T-helper 2 cell treated with Interferon-gamma antibody and Interleukin-4, amounts not matched to agents 5 μg/mL and 100 μg/mL, for 36 hours (primary cell): ENCODE measurements around the gene SLC18B1.
A peak's percentile ranks its signal among the peaks of the same experiment; 100 is the strongest.

ENCODE experiments used
- DNase-seq: peaks from one replicate; pipeline ENCODE4 v3.0.0; 2021; ENCODE audit warnings: low spot score
- H3K27ac Mint-ChIP-seq: one replicate; pipeline ENCODE4 v1.8.0; 2021; ENCODE audit warnings: mild to moderate bottlenecking, mixed read lengths
- H3K27me3 Mint-ChIP-seq: one replicate; pipeline ENCODE4 v1.8.0; 2021; ENCODE audit warnings: low read depth, mixed read lengths
- H3K36me3 Mint-ChIP-seq: one replicate; pipeline ENCODE4 v1.8.0; 2021; ENCODE audit warnings: low read depth, mixed read lengths
- H3K4me1 Mint-ChIP-seq: one replicate; pipeline ENCODE4 v1.8.0; 2021; ENCODE audit warnings: low read depth, mixed read lengths
- H3K4me3 Mint-ChIP-seq: one replicate; pipeline ENCODE4 v1.8.0; 2022; ENCODE audit warnings: mild to moderate bottlenecking, moderate library complexity, mixed read lengths
- H3K9me3 Mint-ChIP-seq: one replicate; pipeline ENCODE4 v1.8.0; 2021; ENCODE audit warnings: mixed read lengths

Gene SLC18B1

DNA sequence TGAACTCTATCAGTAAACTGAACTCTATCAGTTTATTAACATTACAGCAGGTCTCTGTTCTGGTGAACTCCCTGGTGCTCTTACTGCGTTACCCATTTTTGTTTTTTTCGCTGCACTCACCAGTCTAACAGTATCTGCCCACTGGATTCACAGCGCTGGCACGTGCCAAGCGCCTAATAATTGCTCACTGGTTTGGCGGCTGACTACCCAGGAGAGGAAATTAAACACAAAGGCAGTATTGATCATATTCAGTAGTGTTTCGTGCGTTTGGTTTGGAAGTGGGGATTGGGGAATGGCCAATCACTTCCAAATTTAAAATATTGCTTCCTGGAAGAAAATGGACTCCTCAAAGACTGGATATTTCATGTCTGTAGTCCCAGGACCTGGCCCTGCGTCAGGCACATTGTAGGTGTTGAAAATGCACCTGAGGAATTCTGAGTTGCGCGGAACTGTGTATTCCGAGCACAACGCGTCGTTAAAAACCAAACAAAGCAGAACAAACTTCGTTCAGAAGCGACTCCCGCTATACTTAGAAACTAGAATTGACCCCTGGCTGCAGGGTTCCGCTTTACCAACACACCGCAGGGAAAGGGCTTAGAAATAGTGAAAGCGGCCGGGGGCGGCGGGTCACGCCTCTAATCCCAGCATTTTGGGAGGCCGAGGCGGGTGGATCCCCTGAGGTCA lies 14.9 kb upstream of the SLC18B1 start:
- peak; percentile 35 for DNase-seq
- Mint-ChIP-seq H3K27me3 (peaks cover 20% of the 10 kb centered on the region), H3K9me3 (no peaks in the 10 kb centered on the region), H3K4me3 (peak overlapping the region; percentile 94), H3K36me3 (peaks cover 41% of the 10 kb centered on the region), H3K4me1 (peaks cover 16% of the 10 kb centered on the region), H3K27ac (peak overlapping the region; percentile 98)

DNA sequence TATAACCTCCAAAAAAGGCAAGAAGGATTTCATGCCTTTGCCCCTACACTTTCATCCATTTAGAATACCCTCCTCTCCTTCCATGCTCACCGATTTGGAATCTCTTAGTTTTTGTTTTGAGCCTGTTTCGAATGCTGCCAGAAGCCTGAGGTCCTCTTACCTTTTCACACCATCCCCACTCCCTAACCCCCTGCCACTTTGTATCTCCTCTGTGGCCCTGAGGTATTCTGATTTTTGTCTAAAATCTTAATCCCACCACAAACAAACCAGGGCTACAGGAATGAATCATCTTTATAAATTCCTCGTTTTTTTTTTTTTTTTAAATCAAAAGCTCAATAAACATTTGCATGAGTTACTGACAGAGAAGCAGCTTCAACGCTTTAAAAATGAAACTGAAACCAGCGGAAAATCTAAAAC lies 14.3 kb upstream of the SLC18B1 start:
- Mint-ChIP-seq H3K27ac (peak overlapping the region; percentile 98), H3K36me3 (peaks cover 35% of the 10 kb centered on the region), H3K9me3 (no peaks in the 10 kb centered on the region), H3K4me1 (peaks cover 16% of the 10 kb centered on the region), H3K27me3 (peaks cover 26% of the 10 kb centered on the region), H3K4me3 (peak overlapping the region; percentile 94)
- DNase-seq: no peak

DNA sequence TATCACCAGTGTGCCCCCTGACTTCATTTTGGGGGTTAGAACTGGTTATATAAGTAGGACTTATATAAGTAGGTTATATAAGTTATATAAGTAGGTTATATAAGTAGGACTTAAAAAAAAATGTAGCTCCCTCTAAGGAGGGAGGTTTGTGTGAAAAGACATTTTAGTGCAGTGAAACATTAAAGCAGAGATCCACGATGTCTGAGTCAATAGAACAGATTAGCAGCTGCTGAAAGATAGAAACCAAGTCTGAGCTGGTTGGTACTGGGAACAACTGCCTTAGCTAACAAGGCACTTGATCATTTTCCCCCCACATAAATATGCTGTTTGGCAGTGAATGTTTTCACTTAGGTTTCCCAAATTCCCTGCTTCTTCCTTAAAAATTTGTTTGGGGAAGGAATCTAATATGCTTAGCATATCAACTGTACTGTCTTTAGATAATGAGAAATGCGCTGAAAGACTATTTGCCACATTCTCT lies 13.9 kb upstream of the SLC18B1 start:
- Mint-ChIP-seq H3K27ac (peak overlapping the region; percentile 98), H3K4me3 (peak overlapping the region; percentile 94), H3K27me3 (peaks cover 30% of the 10 kb centered on the region), H3K9me3 (no peaks in the 10 kb centered on the region), H3K36me3 (peaks cover 31% of the 10 kb centered on the region), H3K4me1 (peaks cover 16% of the 10 kb centered on the region)
- DNase-seq: no peak

DNA sequence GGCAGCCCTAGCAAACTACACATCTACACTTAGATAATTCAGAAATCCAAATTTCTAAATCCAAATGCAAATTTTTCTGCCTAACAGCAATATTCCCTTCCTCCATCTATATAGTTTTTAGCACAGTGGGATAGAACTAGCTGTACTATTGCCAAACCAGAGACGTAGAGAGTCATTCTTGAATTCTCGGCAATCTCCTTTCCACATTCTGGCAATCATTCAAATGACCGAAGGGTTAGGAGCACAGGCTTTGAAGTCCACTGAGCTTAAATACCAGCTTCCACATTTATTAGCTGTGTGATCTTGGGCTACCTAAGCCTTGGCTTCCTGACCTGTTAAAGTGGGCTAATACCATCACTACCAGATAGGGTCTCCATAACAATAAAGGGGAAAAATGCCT lies 12.8 kb upstream of the SLC18B1 start:
- DNase-seq: no peak
- Mint-ChIP-seq H3K4me3 (no peak overlapping the region), H3K36me3 (peaks cover 20% of the 10 kb centered on the region), H3K9me3 (no peaks in the 10 kb centered on the region), H3K27ac (no peak overlapping the region), H3K27me3 (peaks cover 30% of the 10 kb centered on the region), H3K4me1 (peaks cover 10% of the 10 kb centered on the region)

DNA sequence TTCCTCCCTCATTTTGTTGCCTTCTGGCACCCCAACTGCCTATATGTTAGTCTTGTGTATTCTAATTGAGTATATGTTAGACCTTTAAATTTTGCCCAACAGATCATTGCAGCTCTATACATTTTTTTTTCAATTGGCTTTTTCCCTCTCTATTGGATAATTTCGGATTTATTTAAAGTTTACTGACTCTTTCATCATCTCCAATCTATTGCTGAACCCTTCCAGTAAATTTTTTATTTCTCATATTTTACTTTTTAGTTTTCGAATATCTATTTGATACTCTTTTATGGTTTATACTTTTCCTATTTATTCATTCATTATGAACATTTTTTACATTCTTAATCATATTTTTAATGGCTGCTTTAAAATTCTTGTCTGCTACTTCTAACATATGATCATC lies 7.1 kb upstream of the SLC18B1 start:
- peaks cover 2% of the 10 kb centered on the region for H3K4me1 Mint-ChIP-seq
- H3K36me3 Mint-ChIP-seq: peaks cover 1% of the 10 kb centered on the region
- peaks cover 45% of the 10 kb centered on the region for H3K27me3 Mint-ChIP-seq
- no peak for DNase-seq
- no peak overlapping the region for H3K4me3 Mint-ChIP-seq
- H3K27ac Mint-ChIP-seq: no peak overlapping the region
- H3K9me3 Mint-ChIP-seq: peaks cover 10% of the 10 kb centered on the region

DNA sequence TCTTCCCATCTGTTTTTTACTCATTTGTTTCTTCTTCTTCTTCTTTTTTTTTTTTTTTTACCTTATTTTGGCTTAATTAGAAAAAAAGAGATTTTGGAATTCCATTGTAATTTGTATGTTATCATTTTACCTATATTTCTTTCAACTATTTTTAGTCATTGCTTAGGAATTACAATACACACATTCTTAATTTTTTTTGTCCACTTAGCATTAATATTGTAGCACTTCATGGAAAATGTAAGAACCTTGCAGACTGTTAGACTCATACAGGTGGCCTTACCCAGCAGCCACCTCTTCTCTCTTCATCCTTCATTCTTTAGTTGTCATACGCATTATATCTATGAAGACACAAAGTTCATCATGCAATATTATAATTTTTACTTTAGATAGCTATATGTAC lies 5.8 kb upstream of the SLC18B1 start:
- Mint-ChIP-seq H3K4me3 (no peak overlapping the region), H3K9me3 (peaks cover 10% of the 10 kb centered on the region), H3K27me3 (peaks cover 36% of the 10 kb centered on the region), H3K27ac (no peak overlapping the region), H3K36me3 (peaks cover 1% of the 10 kb centered on the region), H3K4me1 (peaks cover 2% of the 10 kb centered on the region)
- DNase-seq: no peak

DNA sequence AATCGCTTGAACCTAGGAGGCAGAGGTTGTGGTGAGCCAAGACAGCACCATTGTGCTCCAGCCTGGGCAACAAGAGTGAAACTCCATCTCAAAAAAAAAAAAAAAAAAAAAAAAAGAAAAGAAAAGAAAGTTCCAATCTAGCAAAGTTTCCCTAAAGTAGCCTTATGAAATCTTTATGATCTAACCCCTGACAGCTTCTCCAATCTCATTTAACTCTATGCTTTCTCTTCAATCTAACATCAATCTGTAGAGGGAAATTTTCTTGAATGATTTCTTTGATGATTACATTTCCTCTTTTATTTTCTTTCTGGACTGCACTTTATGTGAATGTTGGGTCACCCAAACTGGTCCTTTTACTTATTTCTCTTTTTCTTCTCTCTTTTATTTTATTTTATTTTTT lies 2.2 kb upstream of the SLC18B1 start:
- no peak overlapping the region for H3K27ac Mint-ChIP-seq
- H3K27me3 Mint-ChIP-seq: peaks cover 18% of the 10 kb centered on the region
- peaks cover 1% of the 10 kb centered on the region for H3K36me3 Mint-ChIP-seq
- no peak overlapping the region for H3K4me3 Mint-ChIP-seq
- DNase-seq: no peak
- H3K4me1 Mint-ChIP-seq: peaks cover 11% of the 10 kb centered on the region
- peaks cover 8% of the 10 kb centered on the region for H3K9me3 Mint-ChIP-seq

DNA sequence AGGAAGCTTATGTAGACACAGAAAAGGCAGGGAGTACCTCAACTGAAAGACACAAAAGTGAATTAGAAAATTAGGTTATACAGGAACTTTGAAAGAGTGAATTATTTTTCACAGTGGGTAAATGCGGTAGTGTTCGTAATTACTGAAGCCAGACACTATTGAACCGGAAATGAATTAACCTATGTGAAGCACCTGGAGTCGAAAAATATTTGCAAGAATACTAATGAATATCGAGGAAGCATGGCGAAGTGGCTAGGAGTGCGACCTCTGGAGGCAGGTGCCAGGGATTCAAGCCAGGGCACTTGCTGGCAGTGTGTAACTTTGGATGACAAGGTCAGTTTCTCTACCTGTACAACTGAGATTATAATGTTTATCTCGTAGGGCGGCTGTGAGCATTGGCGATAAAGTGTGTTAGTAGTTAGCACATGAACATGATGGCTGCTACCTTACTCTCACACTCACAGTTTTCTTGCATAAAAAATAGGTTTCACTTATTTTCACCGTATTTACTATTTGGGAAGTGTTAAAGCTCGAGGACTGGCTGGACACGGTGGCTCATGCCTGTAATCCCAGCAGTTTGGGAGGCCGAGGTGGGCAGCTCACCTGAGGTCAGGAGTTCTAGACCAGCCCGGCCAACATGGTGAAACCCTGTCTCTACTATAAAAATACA lies 567 bp upstream of the SLC18B1 start:
- peak; percentile 54 for DNase-seq
- Mint-ChIP-seq H3K36me3 (peaks cover 1% of the 10 kb centered on the region), H3K27me3 (peaks cover 6% of the 10 kb centered on the region), H3K4me1 (peaks cover 13% of the 10 kb centered on the region), H3K9me3 (peaks cover 4% of the 10 kb centered on the region), H3K27ac (peak overlapping the region; percentile 89), H3K4me3 (no peak overlapping the region)

DNA sequence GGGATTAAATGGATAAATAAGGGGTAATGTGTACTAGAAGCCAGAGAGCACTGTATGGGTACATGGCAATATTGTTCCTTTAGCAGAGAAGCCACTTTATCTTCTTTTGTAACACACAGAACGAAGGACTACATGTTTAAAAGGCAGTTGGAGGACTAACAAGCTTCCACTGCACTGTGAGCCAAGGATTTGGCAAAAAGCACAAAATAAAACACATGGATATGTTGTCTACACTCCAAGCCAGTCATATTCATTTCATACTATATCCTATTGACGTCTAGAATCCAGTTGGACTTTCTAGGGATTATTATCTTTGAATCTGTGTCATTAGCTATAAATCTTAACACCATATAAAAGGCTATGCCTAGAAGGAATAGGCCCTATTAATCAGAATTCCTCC lies 3.0 kb downstream of the SLC18B1 start:
- Mint-ChIP-seq H3K27me3 (no peaks in the 10 kb centered on the region), H3K36me3 (peaks cover 5% of the 10 kb centered on the region), H3K4me1 (peaks cover 19% of the 10 kb centered on the region), H3K27ac (no peak overlapping the region), H3K9me3 (no peaks in the 10 kb centered on the region), H3K4me3 (no peak overlapping the region)
- no peak for DNase-seq

DNA sequence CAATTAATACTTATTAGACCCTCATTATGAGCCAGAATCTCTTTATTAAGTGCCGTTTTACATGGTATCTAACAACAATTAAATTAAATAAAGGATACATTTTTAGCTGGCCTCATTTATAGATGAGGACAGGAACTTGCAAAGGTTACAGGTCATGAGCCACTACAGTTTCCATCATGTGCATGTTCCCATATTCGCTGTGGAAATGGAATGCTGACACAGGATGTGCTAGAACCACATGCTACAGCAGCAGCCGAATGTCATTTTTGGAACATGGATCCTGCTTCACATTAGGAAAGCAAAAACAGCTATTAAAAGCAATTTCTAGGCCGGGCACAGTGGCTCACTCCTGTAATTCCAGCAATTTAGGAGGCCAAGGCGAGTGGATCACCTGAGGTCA lies 5.9 kb downstream of the SLC18B1 start:
- H3K4me1 Mint-ChIP-seq: peaks cover 15% of the 10 kb centered on the region
- no peak overlapping the region for H3K27ac Mint-ChIP-seq
- H3K36me3 Mint-ChIP-seq: peaks cover 12% of the 10 kb centered on the region
- no peak for DNase-seq
- H3K27me3 Mint-ChIP-seq: no peaks in the 10 kb centered on the region
- no peaks in the 10 kb centered on the region for H3K9me3 Mint-ChIP-seq
- H3K4me3 Mint-ChIP-seq: no peak overlapping the region

DNA sequence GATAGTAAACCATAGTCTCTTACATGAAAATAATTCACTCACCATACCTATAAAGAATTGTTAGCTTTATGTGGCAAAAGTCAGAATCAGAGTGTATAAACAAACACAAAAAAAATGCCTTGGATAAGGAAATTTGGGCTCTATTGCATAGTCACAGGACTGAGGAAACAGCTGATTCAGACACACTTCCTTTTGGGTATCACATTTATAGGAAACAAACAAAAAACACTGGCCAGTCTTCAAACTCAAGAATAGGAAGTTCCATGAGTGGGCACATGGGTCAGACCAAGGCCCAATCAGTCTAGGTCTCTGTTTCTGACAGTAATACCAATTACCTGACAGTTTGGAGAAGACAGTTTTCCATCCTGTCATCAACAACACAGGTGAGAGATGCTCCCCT lies 8.0 kb downstream of the SLC18B1 start:
- H3K9me3 Mint-ChIP-seq: no peaks in the 10 kb centered on the region
- H3K4me3 Mint-ChIP-seq: no peak overlapping the region
- H3K27ac Mint-ChIP-seq: no peak overlapping the region
- no peaks in the 10 kb centered on the region for H3K27me3 Mint-ChIP-seq
- H3K4me1 Mint-ChIP-seq: peaks cover 14% of the 10 kb centered on the region
- no peak for DNase-seq
- peaks cover 12% of the 10 kb centered on the region for H3K36me3 Mint-ChIP-seq

DNA sequence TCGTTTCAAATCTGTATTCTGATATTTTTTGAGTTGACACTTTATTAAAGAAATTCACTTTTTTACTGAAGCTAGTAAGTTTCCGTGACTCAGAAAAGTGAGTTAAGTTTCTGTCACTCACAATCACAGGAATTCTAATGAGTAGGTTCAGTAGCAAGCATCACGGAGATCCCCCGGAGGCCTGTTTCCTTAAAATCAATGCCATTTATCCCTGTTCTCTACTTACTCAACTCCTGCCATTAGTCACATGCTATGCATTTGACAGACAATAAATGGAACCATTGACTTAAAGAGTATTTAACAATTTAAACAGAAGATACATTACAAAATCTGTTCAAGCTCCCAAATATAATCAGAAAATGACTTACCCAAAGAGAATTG lies 9.1 kb downstream of the SLC18B1 start:
- Mint-ChIP-seq H3K9me3 (no peaks in the 10 kb centered on the region), H3K4me3 (no peak overlapping the region), H3K4me1 (peaks cover 13% of the 10 kb centered on the region), H3K36me3 (peaks cover 12% of the 10 kb centered on the region), H3K27ac (no peak overlapping the region), H3K27me3 (no peaks in the 10 kb centered on the region)
- no peak for DNase-seq

DNA sequence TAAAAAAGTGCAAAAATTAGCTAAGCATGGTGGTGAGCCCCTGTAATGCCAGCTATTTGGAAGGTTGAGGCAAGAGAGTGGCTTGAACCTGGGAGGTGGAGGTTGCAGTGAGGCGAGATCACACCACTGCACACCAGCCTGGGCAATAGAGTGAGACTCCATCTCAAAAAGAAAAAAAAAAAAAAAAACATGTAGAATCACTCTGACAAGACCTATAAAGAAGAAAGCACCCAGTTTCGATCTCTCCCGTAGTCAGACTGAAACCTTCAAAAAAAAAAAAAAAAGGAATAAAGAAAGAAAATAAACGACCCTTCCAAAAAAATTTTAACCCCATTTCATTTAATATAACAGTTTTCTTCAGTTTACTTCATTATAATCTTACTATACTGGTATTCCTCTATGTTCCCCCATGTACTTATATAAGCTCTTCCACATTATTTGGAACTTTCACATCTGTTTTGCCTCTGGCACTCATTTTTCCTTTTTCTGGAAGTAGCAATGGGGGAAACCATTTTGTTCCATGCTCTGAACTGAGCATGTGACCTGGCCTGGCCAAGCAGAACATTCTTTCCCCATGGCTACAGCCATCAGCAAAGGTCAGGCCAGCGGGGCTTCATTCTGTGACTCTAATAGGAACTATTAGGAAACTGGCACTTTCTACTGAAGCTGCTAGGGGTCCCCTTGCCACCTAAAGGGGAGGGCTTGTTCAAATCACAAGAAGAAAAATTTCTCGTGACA lies 9.6 kb downstream of the SLC18B1 start:
- Mint-ChIP-seq H3K4me3 (no peak overlapping the region), H3K9me3 (no peaks in the 10 kb centered on the region), H3K4me1 (peaks cover 12% of the 10 kb centered on the region), H3K27me3 (no peaks in the 10 kb centered on the region), H3K36me3 (peaks cover 11% of the 10 kb centered on the region), H3K27ac (no peak overlapping the region)
- DNase-seq: no peak

DNA sequence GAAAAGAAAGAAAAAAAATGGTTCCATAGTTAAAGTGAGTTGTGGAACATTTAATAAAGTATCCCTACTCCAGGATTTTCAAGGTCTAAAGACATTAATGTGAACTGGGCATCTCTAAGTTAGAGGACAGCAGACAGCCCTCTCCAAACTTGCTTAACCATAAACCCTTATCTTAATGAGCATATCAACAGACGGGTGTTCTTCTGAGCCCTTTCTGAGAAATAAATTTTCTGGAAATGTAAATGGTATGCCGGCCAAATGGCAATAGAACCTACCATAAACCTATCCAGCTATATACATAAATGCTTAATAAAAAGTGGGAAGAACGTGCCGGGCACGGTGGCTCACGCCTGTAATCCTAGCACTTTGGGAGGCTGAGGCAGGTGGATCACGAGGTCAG lies 12.5 kb downstream of the SLC18B1 start:
- H3K27me3 Mint-ChIP-seq: no peaks in the 10 kb centered on the region
- no peak overlapping the region for H3K27ac Mint-ChIP-seq
- no peaks in the 10 kb centered on the region for H3K9me3 Mint-ChIP-seq
- H3K4me1 Mint-ChIP-seq: peaks cover 6% of the 10 kb centered on the region
- H3K36me3 Mint-ChIP-seq: peaks cover 7% of the 10 kb centered on the region
- H3K4me3 Mint-ChIP-seq: no peak overlapping the region
- no peak for DNase-seq
